Loucy (cell line): ENCODE results near the gene CPED1.

Experiments
- H2AFZ ChIP-seq: fragments of 200-600 bp; sonication (generic); 2 replicates; pipeline ENCODE4 v1.6.0; 2016; ENCODE audit warnings: antibody characterized with exemption, mild to moderate bottlenecking, low read length, moderate library complexity
- H3F3A ChIP-seq: fragments of 200-600 bp; 2 replicates; pipeline ENCODE4 v1.6.0; 2016; ENCODE audit warnings: antibody characterized with exemption, low read depth, mild to moderate bottlenecking
- H3K27me3 ChIP-seq: fragments of 200-600 bp; sonication (generic); 2 replicates; pipeline ENCODE4 v1.6.1; 2014; ENCODE audit warnings: low read length, mild to moderate bottlenecking; ENCODE audit not compliant: insufficient read depth, poor library complexity, severe bottlenecking
- H3K36me3 ChIP-seq: fragments of 200-600 bp; sonication (generic); 2 replicates; pipeline ENCODE4 v1.6.1; 2016; ENCODE audit warnings: low read length; ENCODE audit not compliant: insufficient read depth
- H3K4me1 ChIP-seq: fragments of 200-600 bp; sonication (generic); 2 replicates; pipeline ENCODE4 v1.5.1; 2014; ENCODE audit warnings: low read length, mild to moderate bottlenecking; ENCODE audit not compliant: insufficient read depth, poor library complexity, severe bottlenecking
- H3K4me2 ChIP-seq: fragments of 200-600 bp; sonication (generic); 2 replicates; pipeline ENCODE4 v1.6.0; 2014; ENCODE audit warnings: antibody characterized with exemption, low read length, low read depth, mild to moderate bottlenecking; ENCODE audit not compliant: poor library complexity, severe bottlenecking
- H3K4me3 ChIP-seq: fragments of 200-600 bp; sonication (generic); 2 replicates; pipeline ENCODE4 v1.5.1; 2014; ENCODE audit warnings: low read length, mild to moderate bottlenecking, mixed read lengths; ENCODE audit not compliant: poor library complexity, severe bottlenecking
- H3K79me2 ChIP-seq: fragments of 200-600 bp; sonication (generic); 2 replicates; pipeline ENCODE4 v1.6.1; 2014; ENCODE audit warnings: low read length; ENCODE audit not compliant: insufficient read depth
- H3K9ac ChIP-seq: fragments of 200-600 bp; sonication (generic); 2 replicates; pipeline ENCODE4 v1.6.0; 2014; ENCODE audit warnings: mild to moderate bottlenecking, low read depth, low read length, moderate library complexity; ENCODE audit not compliant: poor library complexity, severe bottlenecking
- H3K9me2 ChIP-seq: fragments of 200-600 bp; sonication (generic); replicated peaks from 2 replicates; pipeline ENCODE4 v1.6.1; 2016; ENCODE audit warnings: low read depth, low read length, mixed read lengths
- H3K9me3 ChIP-seq: fragments of 200-600 bp; sonication (generic); 2 replicates; pipeline ENCODE4 v1.6.1; 2014; ENCODE audit warnings: mild to moderate bottlenecking, antibody characterized with exemption, low read length, low read depth; ENCODE audit not compliant: insufficient read depth
- H4K20me1 ChIP-seq: fragments of 200-600 bp; sonication (generic); 2 replicates; pipeline ENCODE4 v1.6.0; 2014; ENCODE audit warnings: antibody characterized with exemption, low read length, mild to moderate bottlenecking; ENCODE audit not compliant: insufficient read depth, poor library complexity, severe bottlenecking
- EZH2phosphoT487 ChIP-seq: fragments of 200-600 bp; IDR thresholded peaks from 2 replicates; pipeline ENCODE4 v1.6.1; 2018; ENCODE audit warnings: antibody characterized with exemption, mild to moderate bottlenecking, moderate library complexity, borderline replicate concordance
- TF ChIP-seq, protein P1 (sequence below): fragments of 200-600 bp; sonication (generic); conservative IDR thresholded peaks from 2 replicates; pipeline ENCODE4 v1.5.1; 2014; ENCODE audit warnings: mild to moderate bottlenecking, antibody characterized with exemption, low read length

CPED1 gene

DNA sequence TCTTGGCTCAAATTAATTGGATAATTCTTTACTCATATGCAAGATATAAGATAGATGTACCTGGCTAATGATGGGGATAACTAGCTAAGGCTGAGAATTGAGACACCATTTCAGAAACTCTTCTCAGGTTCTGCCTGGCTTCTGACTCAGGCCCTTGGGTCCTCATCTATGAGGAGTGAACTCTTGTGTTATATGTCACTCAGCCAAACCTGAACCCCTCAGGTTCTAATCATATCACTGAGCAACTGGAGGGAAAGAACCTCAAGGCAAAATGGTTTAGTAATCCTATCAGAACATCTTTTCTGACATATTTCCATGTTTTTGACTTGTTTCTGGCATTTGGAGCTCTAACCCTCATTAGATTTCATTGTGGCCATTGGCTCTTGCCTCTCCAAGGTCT, 100.4 kb downstream of the CPED1 start:
- no peaks in the 10 kb centered on the region for H3F3A ChIP-seq
- no peak overlapping the region for H3K9ac ChIP-seq
- peak overlapping the region; percentile 39; the same call in 1 of the 2 replicates for H2AFZ ChIP-seq
- H3K4me3 ChIP-seq = no peak overlapping the region
- no peaks in the 10 kb centered on the region for H4K20me1 ChIP-seq
- no peak for TF ChIP-seq EZH2phosphoT487
- TF ChIP-seq, protein P1, sequence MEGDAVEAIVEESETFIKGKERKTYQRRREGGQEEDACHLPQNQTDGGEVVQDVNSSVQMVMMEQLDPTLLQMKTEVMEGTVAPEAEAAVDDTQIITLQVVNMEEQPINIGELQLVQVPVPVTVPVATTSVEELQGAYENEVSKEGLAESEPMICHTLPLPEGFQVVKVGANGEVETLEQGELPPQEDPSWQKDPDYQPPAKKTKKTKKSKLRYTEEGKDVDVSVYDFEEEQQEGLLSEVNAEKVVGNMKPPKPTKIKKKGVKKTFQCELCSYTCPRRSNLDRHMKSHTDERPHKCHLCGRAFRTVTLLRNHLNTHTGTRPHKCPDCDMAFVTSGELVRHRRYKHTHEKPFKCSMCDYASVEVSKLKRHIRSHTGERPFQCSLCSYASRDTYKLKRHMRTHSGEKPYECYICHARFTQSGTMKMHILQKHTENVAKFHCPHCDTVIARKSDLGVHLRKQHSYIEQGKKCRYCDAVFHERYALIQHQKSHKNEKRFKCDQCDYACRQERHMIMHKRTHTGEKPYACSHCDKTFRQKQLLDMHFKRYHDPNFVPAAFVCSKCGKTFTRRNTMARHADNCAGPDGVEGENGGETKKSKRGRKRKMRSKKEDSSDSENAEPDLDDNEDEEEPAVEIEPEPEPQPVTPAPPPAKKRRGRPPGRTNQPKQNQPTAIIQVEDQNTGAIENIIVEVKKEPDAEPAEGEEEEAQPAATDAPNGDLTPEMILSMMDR = no peak
- H3K9me3 ChIP-seq = no peaks in the 10 kb centered on the region
- H3K9me2 ChIP-seq = no peaks in the 10 kb centered on the region
- no peaks in the 10 kb centered on the region for H3K79me2 ChIP-seq
- no peaks in the 10 kb centered on the region for H3K36me3 ChIP-seq
- H3K4me2 ChIP-seq = no peak overlapping the region
- H3K27me3 ChIP-seq = no peaks in the 10 kb centered on the region
- peaks cover 11% of the 10 kb centered on the region for H3K4me1 ChIP-seq

DNA sequence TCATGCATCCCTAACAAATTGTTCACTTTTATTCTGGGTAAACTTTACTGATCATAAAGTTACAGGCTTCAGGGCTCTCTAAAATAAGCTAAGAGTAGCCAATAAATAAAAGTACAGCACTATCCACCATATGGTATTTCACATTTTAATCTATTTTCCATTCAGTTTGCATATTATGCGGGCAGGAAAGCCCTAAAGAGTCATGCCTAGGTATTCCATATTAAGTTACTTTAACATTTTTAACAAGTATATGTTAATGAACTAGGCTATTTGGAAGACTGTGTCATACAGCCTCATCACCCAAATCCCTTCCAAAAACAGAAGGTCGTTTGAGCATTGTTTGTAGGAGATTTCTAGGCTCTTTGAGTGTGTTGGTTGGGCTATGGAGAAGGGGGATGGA, 106.3 kb downstream of the CPED1 start:
- Histone ChIP-seq H3K4me3 (no peak overlapping the region), H3F3A (no peaks in the 10 kb centered on the region), H4K20me1 (no peaks in the 10 kb centered on the region), H3K36me3 (no peaks in the 10 kb centered on the region), H3K4me1 (peaks cover 5% of the 10 kb centered on the region), H3K9me3 (no peaks in the 10 kb centered on the region), H3K9ac (no peak overlapping the region), H3K9me2 (no peaks in the 10 kb centered on the region), H3K79me2 (no peaks in the 10 kb centered on the region), H3K27me3 (no peaks in the 10 kb centered on the region), H2AFZ (no peak overlapping the region), H3K4me2 (no peak overlapping the region)
- TF ChIP-seq, protein P1 = no peak
- no peak for TF ChIP-seq EZH2phosphoT487

DNA sequence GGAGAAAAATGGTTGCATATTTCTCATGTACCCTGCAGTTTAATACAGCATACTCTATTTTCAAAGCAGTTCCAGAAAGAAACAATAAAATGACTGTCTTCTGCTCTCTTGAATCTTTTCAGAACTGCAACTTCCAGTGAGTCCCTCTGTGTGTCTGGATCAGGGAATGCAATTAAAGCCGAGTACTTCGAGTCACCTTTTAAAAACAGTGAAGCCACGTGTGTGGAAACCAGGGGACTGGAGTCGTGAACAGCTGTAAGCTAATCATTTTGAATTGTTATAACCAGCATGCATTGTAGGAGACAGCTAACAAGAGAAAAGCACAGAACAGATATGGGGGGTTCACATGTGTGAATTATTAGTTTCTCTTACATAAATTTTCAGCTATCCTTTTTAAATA, 109.1 kb downstream of the CPED1 start:
- TF ChIP-seq EZH2phosphoT487 = no peak
- TF ChIP-seq, protein P1 = no peak
- H3K9me3 ChIP-seq = no peaks in the 10 kb centered on the region
- no peak overlapping the region for H3K4me3 ChIP-seq
- H3K79me2 ChIP-seq = no peaks in the 10 kb centered on the region
- no peaks in the 10 kb centered on the region for H3K27me3 ChIP-seq
- H3K4me1 ChIP-seq = no peaks in the 10 kb centered on the region
- H3K9me2 ChIP-seq = no peaks in the 10 kb centered on the region
- H3K9ac ChIP-seq = no peak overlapping the region
- no peak overlapping the region for H3K4me2 ChIP-seq
- no peaks in the 10 kb centered on the region for H3K36me3 ChIP-seq
- no peak overlapping the region for H2AFZ ChIP-seq
- H3F3A ChIP-seq = no peaks in the 10 kb centered on the region
- no peaks in the 10 kb centered on the region for H4K20me1 ChIP-seq
